Endothelial cell of hepatic sinusoid (primary cell): ENCODE measurements around the gene METTL25.

Experiments
- in situ Hi-C: cut with HindIII; loops from 2 replicates; pipeline ENCODE4 v1.10.0; 2017; ENCODE audit warnings: low sequenced_read_pairs

METTL25 gene

GRCh38 chr12:82468563-82468962, 110.2 kb downstream of the METTL25 start:
- in situ Hi-C loops, result no loop called here

- in situ Hi-C loops, result no loop called here
Observed at GRCh38 chr12:82470906-82471512, 112.7 kb downstream of the METTL25 start.

GRCh38 chr12:82473111-82473754, 114.9 kb downstream of the METTL25 start:
- in situ Hi-C loops, result no loop called here

GRCh38 chr12:82474181-82474797, 116.0 kb downstream of the METTL25 start:
- in situ Hi-C loops, result no loop called here

- in situ Hi-C loops, result no loop called here
Observed at GRCh38 chr12:82474798-82475184, 116.5 kb downstream of the METTL25 start.

GRCh38 chr12:82475211-82475610, 116.9 kb downstream of the METTL25 start:
- in situ Hi-C loops, result no loop called here

GRCh38 chr12:82476511-82476910, 118.2 kb downstream of the METTL25 start:
- in situ Hi-C loops, result no loop called here

GRCh38 chr12:82479511-82479910, 121.2 kb downstream of the METTL25 start:
- in situ Hi-C loops, result no loop called here

GRCh38 chr12:82480606-82481005, 122.3 kb downstream of the METTL25 start:
- in situ Hi-C loops, result no loop called here

- in situ Hi-C loops, result no loop called here
Observed at GRCh38 chr12:82481954-82482353, 123.6 kb downstream of the METTL25 start.

- in situ Hi-C loops, result no loop called here
Observed at GRCh38 chr12:82486524-82487235, 128.4 kb downstream of the METTL25 start.

GRCh38 chr12:82504409-82504808, 146.1 kb downstream of the METTL25 start:
- in situ Hi-C loops, result no loop called here

GRCh38 chr12:82505150-82505549, 146.8 kb downstream of the METTL25 start:
- in situ Hi-C loops, result no loop called here

GRCh38 chr12:82507686-82508085, 149.4 kb downstream of the METTL25 start:
- in situ Hi-C loops, result no loop called here

GRCh38 chr12:82510386-82510785, 152.1 kb downstream of the METTL25 start:
- in situ Hi-C loops, result no loop called here

- in situ Hi-C loops, result no loop called here
Observed at GRCh38 chr12:82514880-82515279, 156.6 kb downstream of the METTL25 start.

GRCh38 chr12:82515652-82516051, 157.3 kb downstream of the METTL25 start:
- in situ Hi-C loops, result no loop called here

GRCh38 chr12:82517027-82517426, 158.7 kb downstream of the METTL25 start:
- in situ Hi-C loops, result no loop called here

GRCh38 chr12:82517808-82518207, 159.5 kb downstream of the METTL25 start:
- in situ Hi-C loops, result no loop called here

- in situ Hi-C loops, result no loop called here
Observed at GRCh38 chr12:82519510-82519909, 161.2 kb downstream of the METTL25 start.

GRCh38 chr12:82522285-82522684, 164.0 kb downstream of the METTL25 start:
- in situ Hi-C loops, result no loop called here

- in situ Hi-C loops, result no loop called here
Observed at GRCh38 chr12:82522762-82523161, 164.4 kb downstream of the METTL25 start.
